Pancreas (tissue), 10 donors: ENCODE measurements around the gene PITPNM3. TPM values are rescaled to one million over a fixed set of nuclear protein-coding genes. Genes with fewer than 3 reads are reported as not detected.

Source experiments
- ATAC-seq, 4 donors: fragments of 200-7000 bp; cut with Tn5 transposase; one replicate each; pipeline versions ENCODE4 v1.8.0 to v1.9.1; 2020; ENCODE audit warnings: mild to moderate bottlenecking in 4 of 4, moderate library complexity in 4 of 4
- DNase-seq, 6 donors: peaks; one replicate each; pipeline ENCODE4 v3.0.0-alpha.2; 2020
- FAIRE-seq: peaks from 2 replicates; lab custom pipeline; 2012; peaks lifted over from hg19 to GRCh38; lab: Jason Lieb, UNC
- H3K27ac ChIP-seq, 4 donors: fragments of 200-600 bp; sonication (generic); 1 replicate in 3 of 4; 2 replicates in 1 of 4; pipeline versions ENCODE4 v1.5.0 to v1.8.0; 2020
- H3K27me3 ChIP-seq, 4 donors: fragments of 200-600 bp; one replicate each; pipeline ENCODE4 v1.8.0; 2021
- H3K36me3 ChIP-seq, 3 donors: fragments of 200-600 bp; sonication (generic) in 1 of 3; one replicate each; pipeline versions ENCODE4 v1.5.0 to v1.8.0; 2020 to 2021
- H3K4me1 ChIP-seq, 3 donors: fragments of 200-600 bp; one replicate each; pipeline ENCODE4 v1.8.0; 2021
- H3K4me3 ChIP-seq, 4 donors: fragments of 200-600 bp; sonication (generic) in 2 of 4; one replicate each; pipeline versions ENCODE4 v1.5.0 to v1.8.0; 2020 to 2021
- H3K9me3 ChIP-seq, 4 donors: fragments of 200-600 bp; one replicate each; pipeline ENCODE4 v1.8.0; 2021
- WGBS, 2 donors: extraction: QIAGEN DNeasy Blood & Tissue Kit; methylation state at CpG; one replicate each; pipeline ENCODE4 v1.1.7; 2013; 5-methylcytosine and 5-hydroxymethylcytosine counted together
- intact Hi-C, 3 donors: fragments of 100-400 bp; cut with DNase I; formaldehyde crosslinking; loops; one replicate each; pipeline versions ENCODE4 v1.11.1 to v1.14.2; 2022
- polyA plus RNA-seq, 2 donors: library from polyadenylated mRNA; stranded (reverse); fragments of 200-250 nt; gene quantifications; one replicate each; pipeline ENCODE4 v1.2.3, GENCODE V29; 2013
- total RNA-seq, 6 donors: library from RNA; stranded (reverse); fragmentation: NEBNext Ultra II Directional in 4 of 6; extraction: Animal tissue kit (Norgen Biotek cat#: 25700) in 4 of 6; gene quantifications; one replicate each; pipeline versions ENCODE4 v1.2.1 to v1.2.4, GENCODE V29; 2021 to 2023
- TF ChIP-seq, protein P1 (sequence below), 4 donors: fragments of 200-600 bp; sonication (generic) in 3 of 4; IDR thresholded peaks; one replicate each; pipeline versions ENCODE4 v1.5.0 to v1.8.0; 2021; ENCODE audit warnings: antibody characterized with exemption in 4 of 4
- donor health status: healthy with polysubstance abuse.
- donor health status: DM: no; HTN: no; CAD: no; lungs with moderate emphysema.
- donor health status: DM: no; HTN: no; CAD: no.
- donor health status: control.
- donor health status: control.
- donor health status: Bipolar disorder and iron deficiency.
- donor health status: DM: yes; HTN: yes; CAD: no.
- donor health status: DM: no; HTN: no; CAD: no.
- donor health status: DM: no; HTN: no; CAD: no.
- donor health status: DM: yes; HTN: yes; CAD: no.

PITPNM3 gene
- total and polyA plus RNA-seq, 8 donors = 0.67 to 5.1 (median 2.5) TPM

DNA sequence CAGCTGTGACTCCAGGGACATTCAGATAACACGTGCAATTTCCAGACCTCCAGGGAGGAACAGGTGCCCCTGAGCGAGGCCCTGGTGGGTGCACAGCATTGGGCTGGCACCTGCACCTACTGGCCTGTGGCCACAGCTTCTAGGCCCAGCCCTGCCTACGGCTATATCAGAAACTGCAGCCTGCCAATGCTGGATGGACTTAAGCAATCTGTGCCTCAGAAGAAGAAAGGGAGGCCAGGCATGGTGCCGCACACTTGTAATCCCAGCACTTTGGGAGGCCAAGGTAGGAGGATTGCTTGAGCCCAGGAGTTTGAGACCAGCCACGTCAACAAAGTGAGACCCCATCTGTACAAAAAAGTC is 12.4 kb downstream of the PITPNM3 start:
- Histone ChIP-seq H3K36me3 (no peaks in the 10 kb centered on the region), H3K4me1 (no peaks in the 10 kb centered on the region), H3K4me3 (no peak overlapping the region), H3K9me3 (no peaks in the 10 kb centered on the region), H3K27ac (no peak overlapping the region), H3K27me3 (no peaks in the 10 kb centered on the region)
- intact Hi-C loops = no loop called here
- no peak for ATAC-seq
- TF ChIP-seq, protein P1, sequence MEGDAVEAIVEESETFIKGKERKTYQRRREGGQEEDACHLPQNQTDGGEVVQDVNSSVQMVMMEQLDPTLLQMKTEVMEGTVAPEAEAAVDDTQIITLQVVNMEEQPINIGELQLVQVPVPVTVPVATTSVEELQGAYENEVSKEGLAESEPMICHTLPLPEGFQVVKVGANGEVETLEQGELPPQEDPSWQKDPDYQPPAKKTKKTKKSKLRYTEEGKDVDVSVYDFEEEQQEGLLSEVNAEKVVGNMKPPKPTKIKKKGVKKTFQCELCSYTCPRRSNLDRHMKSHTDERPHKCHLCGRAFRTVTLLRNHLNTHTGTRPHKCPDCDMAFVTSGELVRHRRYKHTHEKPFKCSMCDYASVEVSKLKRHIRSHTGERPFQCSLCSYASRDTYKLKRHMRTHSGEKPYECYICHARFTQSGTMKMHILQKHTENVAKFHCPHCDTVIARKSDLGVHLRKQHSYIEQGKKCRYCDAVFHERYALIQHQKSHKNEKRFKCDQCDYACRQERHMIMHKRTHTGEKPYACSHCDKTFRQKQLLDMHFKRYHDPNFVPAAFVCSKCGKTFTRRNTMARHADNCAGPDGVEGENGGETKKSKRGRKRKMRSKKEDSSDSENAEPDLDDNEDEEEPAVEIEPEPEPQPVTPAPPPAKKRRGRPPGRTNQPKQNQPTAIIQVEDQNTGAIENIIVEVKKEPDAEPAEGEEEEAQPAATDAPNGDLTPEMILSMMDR (IDR thresholded peaks at IDR 0.05) = no peak
- no peak for DNase-seq
- no peak for FAIRE-seq
- 72 to 73% methylated on average over 5 of the region's 5 CpGs for WGBS, 2 donors

DNA sequence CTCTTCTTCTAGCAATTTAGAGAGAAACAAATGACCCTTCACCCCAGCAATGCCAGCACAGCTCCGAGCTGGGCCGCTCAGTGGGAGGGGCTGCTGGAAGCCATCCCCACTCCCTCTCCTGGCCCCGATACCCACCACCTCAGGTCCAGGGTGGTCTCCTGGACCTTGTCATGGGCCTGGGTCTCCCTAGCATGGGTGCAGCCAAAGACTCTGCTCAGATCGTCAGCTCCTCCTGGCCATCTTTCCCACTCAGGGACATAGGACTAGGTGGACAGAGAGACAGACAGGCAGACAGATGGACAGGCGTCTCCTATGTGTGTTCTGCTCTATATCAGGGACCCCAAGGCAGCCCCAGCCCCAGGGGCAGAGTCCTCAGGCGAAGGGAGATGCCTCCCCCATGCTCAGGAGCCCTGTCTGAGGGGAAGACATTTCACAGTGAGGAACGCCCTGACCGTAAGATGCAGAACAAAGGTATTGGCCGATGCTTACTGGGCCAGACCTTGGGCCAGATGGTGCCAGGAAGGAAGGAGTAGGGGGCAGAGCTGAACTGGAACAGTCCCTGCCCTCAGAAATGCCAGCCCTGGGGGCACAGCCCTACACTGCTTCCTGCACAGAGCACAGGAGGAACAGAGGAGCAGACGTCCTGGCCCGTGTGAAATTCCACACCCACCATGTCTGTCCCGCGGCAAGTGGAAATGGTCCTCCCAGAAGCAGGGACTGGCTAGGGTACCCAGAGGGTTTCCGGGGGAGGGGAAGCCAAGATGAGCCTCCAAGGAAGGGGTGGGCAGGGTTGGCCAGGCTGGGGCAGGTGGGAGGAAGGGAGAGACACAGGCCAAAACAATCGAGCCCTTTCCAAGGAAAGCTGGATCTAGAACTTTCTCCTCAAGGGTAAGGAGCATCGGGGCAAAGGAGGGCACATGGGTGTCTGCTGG is 13.0 kb downstream of the PITPNM3 start:
- no peak for FAIRE-seq

DNA sequence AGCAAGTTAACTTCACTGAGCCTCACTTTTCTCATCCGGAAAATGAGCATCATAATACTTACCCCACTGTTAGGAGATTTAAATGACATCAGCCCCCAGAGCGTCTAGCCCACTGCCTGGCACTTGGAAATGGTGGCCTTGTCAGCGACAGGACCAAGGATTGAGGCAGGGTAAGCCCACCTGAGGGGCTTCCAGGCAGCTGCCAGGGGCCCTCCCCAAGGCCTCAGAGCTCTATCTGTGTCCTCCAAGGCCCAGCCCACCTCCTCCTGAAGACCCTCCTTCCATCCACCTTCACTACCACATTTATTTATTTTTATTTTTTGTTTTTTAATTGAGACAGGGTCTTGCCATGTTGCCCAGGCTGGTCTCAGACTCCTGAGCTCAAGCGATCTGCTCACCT is 13.8 kb downstream of the PITPNM3 start:
- Histone ChIP-seq H3K9me3 (no peaks in the 10 kb centered on the region), H3K4me1 (no peaks in the 10 kb centered on the region), H3K27me3 (no peaks in the 10 kb centered on the region), H3K4me3 (no peak overlapping the region), H3K27ac (no peak overlapping the region), H3K36me3 (no peaks in the 10 kb centered on the region)
- TF ChIP-seq, protein P1 (IDR thresholded peaks at IDR 0.05) = no peak
- 88 to 90% methylated on average over 4 of the region's 4 CpGs for WGBS, 2 donors
- no peak for ATAC-seq
- no peak for FAIRE-seq
- peak in 1 of 6 donors; percentile 13 for DNase-seq
- intact Hi-C loops = no loop called here

More for the DNA sequence above, 13.0 kb downstream of the PITPNM3 start:
- Histone ChIP-seq H3K9me3 (no peaks in the 10 kb centered on the region), H3K27ac (no peak overlapping the region), H3K4me3 (no peak overlapping the region), H3K36me3 (no peaks in the 10 kb centered on the region), H3K27me3 (no peaks in the 10 kb centered on the region), H3K4me1 (no peaks in the 10 kb centered on the region)
- DNase-seq = peak in 1 of 6 donors; percentile 22
- ATAC-seq = no peak
- TF ChIP-seq, protein P1 (IDR thresholded peaks at IDR 0.05) = no peak
- intact Hi-C loops = no loop called here
- WGBS, 2 donors = 85 to 87% methylated on average over 16 of the region's 16 CpGs

DNA sequence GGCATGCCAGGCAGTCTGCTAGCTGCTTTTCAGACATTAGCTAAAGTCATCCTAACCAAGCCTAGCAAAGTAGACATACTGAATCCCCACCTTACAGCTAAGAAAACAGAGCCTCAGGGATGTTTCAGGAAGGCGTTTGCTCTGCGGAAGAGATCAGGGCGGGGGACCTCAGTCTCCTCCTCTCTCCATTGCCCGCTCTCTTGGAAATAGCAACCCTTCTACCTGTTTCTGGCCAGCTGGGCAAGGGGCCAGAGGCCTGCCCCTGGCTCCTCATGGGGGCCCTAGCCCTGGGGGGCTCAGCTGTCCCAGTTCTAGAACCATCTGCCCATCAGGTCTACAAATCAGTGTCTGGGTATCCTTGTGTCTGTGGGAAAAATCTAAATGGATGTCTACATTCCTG is 14.5 kb downstream of the PITPNM3 start:
- TF ChIP-seq, protein P1 (IDR thresholded peaks at IDR 0.05) = no peak
- ATAC-seq (no peak), DNase-seq (peak in 1 of 6 donors; percentile 13), FAIRE-seq (no peak)
- Histone ChIP-seq H3K27me3 (no peaks in the 10 kb centered on the region), H3K4me3 (no peak overlapping the region), H3K4me1 (no peaks in the 10 kb centered on the region), H3K36me3 (no peaks in the 10 kb centered on the region), H3K27ac (no peak overlapping the region), H3K9me3 (no peaks in the 10 kb centered on the region)
- 89 to 90% methylated on average over 4 of the region's 4 CpGs for WGBS, 2 donors
- intact Hi-C loops = no loop called here

DNA sequence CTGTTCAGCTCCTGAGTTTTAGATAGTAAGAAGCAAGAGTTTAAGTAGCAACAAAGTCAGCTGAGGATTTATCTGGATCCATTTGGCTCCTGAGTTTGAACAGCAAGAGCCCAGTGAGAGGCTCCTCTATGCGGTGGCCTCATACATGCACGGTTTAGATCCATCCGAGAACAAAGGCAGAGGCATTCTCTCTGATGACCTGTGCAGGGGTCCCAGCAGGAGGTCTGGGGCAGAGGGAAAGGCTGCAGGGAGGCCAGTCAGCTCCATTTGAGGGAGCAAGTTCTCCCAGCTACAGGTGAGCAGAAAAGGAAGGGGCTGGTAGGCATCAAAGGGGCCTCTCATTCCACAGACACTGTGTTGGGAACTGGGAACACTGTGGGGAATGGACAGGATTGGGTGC is 16.5 kb downstream of the PITPNM3 start:
- intact Hi-C loops = no loop called here
- TF ChIP-seq, protein P1 (IDR thresholded peaks at IDR 0.05) = no peak
- Histone ChIP-seq H3K27me3 (no peaks in the 10 kb centered on the region), H3K27ac (no peak overlapping the region), H3K4me3 (no peak overlapping the region), H3K4me1 (no peaks in the 10 kb centered on the region), H3K36me3 (no peaks in the 10 kb centered on the region), H3K9me3 (no peaks in the 10 kb centered on the region)
- FAIRE-seq = no peak
- ATAC-seq = no peak
- peak in 1 of 6 donors; percentile 22 for DNase-seq
- 63 to 71% methylated on average over 3 of the region's 3 CpGs for WGBS, 2 donors
